GM21529 (cell line): ENCODE measurements around the gene ZIC5.

Experiments used
- ATAC-seq: cut with Tn5 transposase; IDR thresholded peaks from one replicate; pipeline ENCODE4 v1.9.1; 2021; ENCODE audit not compliant: unreplicated experiment

The ZIC5 gene

GRCh38 chr13:99941086-99941485 is 30.5 kb downstream of the ZIC5 start:
- ATAC-seq: no peak

DNA sequence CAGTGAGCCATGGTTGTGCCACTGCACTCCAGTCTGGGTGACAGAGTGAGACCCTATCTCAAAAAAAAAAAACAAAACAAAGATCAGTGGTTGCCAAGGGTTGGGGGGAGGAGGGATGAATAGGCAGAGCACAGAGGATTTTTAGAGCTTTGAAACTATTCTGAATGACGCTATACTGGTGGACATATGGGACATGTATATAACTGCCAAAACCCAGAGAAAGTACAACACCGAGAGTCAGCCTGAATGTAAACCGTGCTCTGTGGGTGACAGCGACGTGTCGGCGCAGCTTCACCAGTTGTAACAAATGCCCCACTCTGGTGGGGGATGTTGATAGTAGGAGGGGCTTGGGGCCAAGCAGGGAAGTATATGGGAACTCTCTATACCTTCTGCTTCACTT is 32.9 kb downstream of the ZIC5 start:
- no peak for ATAC-seq

DNA sequence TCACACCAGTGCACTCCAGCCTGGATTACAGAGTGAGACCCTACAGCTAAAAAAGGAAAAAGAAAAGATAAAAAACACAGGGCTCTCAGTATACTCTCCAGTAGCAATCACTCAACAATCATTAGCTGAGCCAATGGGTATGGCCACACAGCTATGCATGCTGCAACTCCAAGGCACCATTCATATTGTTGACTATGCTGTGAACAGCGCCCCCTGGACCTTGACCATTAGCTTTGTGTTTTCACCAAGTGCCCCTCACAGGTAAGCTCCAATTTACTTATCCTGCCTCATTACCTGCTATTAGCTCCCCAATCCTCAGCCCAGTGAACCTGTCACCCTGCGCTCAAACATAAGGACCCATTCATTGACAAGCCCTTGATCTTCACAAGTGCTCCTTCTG is 35.8 kb downstream of the ZIC5 start:
- no peak for ATAC-seq

DNA sequence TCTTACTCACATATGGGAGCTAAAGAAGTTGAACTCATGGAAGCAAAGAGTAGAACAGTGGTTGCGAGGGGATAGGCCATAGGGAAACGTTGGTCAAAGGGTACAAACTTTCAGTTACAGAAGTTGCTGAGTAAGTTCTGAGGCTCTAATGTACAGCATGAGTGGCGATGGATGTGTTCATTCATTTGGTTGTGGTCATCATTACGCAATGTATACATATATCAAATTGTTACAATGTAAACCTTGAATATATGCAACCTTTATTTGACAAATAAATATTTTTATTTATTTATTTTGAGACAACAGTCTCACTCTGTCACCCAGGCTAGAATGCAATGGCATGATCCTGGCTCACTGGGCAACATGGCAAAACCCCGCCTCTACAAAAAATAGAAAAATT is 38.7 kb downstream of the ZIC5 start:
- ATAC-seq: no peak

- ATAC-seq: no peak
These were observed 40.6 kb downstream of the ZIC5 start for GRCh38 chr13:99930925-99931324.

DNA sequence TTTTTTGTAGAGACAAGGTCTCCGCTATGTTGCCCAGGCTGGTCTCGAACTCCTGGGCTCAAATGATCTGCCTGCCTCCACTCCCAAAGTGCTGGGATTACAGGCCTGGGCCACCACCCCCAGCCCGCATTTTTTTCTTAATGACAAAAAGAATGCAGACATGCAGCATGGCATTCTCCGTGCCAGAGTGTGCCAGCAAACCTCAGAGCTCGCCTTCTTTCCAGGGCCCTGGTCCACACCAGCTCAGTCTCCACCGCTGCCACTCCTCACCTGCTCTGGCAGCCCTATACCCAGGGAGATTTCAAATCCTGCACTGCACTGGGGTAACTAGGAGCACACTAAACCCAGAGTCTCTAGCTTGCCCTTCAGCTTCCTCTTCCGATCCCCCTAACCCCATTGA is 41.7 kb downstream of the ZIC5 start:
- ATAC-seq: no peak

DNA sequence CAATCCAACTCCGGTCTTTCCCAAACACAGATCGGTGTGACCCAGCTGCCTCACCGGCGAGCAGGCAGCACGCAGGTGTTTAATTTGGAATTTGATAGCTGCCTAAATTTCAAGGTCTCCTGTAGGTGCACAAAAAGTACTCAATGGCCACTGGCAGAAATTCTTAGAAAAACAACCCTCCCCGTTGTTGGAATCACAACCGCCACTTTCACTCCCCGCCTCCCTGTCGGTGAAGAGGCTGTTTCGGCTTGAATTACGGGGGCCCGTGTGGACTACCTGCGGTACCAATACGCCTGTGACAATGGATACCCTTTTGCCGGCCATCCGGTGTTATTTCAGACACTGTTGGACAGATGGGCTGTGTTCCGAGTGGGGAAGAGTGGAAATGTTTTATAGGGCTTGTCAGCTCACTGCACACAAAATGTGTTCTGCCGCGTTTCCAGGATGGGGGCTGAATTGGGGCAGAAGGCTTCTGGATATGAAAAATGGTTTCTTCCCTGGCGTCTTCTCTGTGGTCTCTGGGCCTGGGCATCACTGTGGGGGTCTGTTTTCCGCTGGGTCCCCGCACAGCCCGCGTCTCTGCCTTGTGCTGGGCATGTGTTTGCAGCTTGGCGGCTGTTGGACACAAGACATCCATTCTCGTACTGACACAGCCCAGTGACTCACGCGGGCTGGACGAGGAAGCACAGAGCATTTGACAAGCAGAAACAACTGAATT is 45.4 kb downstream of the ZIC5 start:
- ATAC-seq: no peak

DNA sequence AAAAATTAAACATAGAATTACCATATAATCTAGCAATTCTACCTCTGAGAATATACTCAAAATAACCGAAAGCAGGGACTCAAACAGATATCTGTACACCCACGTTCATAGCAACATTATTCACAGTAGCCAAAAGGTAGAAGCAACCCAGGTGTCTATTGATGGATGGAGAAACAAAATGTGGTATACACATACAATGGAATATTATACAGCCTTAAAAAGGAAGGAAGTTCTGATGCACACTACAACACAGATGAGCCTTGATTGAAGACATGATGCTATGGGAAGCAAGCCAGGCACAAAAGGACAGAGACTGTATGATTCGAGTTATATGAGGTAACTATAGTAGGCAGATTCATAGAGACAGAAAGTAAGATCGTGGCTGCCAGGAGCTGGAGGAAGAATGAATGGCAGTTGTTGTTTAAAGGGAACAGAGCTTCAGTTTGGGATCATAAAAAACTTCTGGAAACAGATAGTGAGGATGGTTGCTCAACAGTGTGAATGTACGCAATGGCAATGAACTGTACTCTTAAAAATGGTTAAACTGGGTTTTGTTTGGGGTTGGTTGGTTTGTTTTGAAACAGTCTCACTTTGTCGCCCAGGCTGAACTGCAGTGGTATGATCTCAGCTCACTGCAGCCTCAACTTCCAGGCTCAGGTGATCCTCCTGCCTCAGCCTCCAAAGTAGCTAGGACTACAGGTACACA is 47.5 kb downstream of the ZIC5 start:
- no peak for ATAC-seq

GRCh38 chr13:99922631-99923404 is 48.7 kb downstream of the ZIC5 start:
- ATAC-seq: no peak

DNA sequence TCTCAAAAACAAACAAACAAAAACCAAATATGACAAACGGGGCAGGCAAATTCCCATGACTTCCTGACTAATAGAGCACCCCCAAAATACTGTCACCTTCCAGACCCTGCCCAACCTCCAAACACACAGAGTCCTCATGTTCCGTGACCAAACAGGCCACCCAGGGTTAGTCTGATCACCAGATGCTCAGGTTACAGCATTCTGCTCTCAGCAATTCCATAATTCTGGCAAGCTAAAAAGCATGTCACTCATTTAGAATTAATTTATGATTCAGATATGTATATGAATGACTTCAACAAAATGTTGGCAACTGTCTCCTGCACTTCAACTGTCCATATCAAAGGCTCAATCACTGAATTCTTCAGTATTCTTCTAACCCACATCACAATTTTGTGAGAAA is 52.4 kb downstream of the ZIC5 start:
- ATAC-seq: no peak

- peak; percentile 94 for ATAC-seq
These were observed 55.0 kb downstream of the ZIC5 start for GRCh38 chr13:99916366-99917103.

GRCh38 chr13:99913167-99913566 is 58.4 kb downstream of the ZIC5 start:
- ATAC-seq: no peak
